ENCODE results near the gene NKX2-3.

Gene NKX2-3

DNA sequence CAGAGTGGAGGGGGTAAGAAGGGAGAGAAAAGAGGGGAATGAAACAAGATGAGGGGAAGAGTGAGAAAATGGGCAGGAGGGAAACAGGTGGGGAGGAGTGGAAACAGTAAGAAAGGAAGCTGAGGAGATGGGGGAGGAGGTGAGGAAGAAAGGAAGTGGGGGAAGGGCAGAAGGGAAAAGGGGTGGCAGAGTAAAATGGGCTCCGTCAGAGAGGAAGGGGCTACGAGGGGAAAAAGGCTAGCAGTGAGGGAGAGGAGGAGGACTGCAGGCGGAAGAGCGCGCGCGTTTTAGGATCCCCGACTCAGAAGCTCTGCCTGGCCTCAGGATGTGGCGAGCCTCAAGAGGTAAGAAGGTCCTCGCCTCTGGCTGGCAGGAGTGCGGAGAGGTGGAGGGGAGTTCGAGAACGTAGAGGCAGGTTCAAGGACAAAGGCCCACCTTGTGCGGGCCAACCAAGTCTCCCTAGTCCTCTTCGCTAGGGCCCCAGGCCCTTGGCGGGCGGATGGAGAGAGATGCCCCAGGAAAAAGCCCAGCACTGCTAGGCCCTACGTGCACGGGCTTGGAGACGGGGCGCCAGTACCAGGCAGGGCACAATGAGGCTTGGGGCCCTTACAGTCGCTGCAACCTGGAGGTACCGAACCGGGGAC is 5.8 kb upstream of the NKX2-3 start:
- DNase-seq (ENCODE audit: low read depth) = no peak

DNA sequence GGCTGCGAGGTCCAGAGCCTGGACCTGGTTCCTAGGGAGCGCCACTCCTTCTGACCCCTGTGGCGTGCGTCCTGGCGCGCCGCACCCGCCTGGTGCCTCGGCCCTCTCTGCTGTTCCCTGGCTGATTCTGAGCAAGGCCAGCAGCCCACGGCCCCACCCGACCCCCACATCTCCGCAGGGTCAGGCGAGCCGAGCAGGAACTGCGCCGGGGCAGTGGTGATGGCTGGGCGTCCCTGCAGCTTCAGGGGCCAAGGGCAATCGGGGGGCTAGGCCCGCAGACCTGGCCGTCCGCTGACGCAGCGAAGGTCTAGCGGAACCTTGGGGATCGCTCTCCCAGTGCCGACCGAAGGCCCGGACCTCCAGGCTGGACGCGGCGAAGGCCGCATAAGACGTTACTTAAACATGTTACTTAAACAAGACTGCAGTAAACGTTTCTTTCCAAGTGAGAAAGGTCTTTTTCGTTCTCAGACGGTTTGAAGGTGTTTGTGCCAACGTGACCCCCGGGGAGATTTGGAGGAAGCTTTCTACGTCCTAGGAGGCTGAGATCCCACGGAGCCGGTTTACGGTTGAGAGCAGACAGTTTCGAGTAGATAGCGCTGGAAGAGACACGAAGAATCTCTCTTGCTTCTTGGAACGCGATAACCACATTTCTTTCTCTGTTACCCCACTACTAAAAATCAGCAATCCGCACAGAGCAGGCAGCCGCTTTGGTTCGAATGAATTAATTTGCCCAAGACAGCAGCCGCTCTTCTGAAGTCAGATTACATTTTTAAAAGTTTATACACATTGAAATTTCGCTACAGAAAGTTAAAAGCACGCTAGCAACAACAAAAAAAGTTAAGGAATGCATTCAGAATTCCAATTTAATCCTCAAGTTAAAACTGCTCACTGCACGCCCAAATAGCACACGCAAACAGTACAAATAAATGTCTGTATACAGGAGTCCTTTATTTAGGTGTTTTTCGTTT is 4.9 kb upstream of the NKX2-3 start:
- no peak for DNase-seq (ENCODE audit: low read depth)

DNA sequence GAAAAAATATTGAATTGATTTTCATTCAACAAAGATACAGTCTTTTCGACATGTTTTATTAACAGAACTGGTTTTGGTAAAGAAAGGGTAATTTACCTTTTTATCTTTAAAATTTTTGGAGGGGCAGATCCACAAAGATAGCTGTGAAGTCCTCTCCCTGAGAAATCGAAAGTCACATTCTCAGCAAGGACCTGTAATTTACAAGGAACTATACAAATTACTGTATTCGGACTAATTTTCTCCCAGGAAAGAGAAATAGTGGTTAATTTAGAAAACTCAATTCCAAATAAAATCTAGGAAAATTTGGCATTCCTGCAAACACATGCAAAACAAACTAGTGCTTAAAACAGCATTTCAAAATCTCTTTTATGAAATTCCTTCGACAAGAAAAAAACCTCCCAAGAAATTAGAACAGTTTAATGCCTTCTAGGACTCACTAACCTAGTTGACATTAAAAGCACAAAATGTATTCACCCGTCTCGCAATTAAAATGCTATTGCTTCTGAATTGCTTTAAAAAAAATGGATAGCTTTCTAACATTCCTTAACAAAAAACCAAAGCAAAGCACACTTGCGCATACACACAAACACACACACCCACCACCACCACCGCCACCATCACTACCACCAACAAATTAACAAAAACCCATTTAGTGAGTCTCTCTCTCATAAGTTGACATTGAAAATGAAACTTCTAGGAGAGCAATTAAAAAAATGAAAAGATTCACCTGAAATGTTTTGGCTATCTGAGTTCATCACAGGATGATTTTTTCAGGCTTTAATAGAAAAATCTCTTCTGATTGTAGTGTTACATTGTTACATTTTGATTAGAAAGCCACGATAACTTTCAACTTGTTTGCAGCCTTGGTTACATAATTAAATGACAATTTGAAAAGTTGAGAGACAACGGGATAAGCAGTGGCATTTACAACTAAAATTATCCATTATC is 4.0 kb upstream of the NKX2-3 start:
- no peak for DNase-seq (ENCODE audit: low read depth)

DNA sequence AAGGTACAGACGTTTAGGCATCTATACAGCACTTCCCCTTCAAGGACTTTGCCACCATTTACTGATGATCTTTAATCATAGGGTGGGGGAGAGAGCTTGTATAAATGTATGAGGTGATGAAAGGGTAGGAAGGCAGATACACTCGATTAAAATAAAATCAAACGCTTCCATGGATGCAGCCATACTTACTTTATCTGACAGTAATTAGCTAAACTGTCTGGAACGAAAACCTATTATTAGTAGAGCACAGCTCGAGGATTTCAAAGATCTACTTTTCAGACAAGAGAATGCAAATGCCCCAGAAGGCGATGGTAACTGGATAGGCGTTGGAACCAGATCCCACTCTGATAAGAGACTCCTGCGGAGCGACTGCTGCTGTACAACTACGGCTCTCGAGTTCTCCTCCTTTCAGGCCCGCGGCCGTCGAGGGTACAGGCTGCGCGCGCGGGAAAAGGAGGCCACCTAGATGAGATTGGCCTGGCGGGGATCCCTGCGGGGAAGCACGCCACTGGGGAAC is 3.1 kb upstream of the NKX2-3 start:
- no peak for DNase-seq (ENCODE audit: low read depth)

DNA sequence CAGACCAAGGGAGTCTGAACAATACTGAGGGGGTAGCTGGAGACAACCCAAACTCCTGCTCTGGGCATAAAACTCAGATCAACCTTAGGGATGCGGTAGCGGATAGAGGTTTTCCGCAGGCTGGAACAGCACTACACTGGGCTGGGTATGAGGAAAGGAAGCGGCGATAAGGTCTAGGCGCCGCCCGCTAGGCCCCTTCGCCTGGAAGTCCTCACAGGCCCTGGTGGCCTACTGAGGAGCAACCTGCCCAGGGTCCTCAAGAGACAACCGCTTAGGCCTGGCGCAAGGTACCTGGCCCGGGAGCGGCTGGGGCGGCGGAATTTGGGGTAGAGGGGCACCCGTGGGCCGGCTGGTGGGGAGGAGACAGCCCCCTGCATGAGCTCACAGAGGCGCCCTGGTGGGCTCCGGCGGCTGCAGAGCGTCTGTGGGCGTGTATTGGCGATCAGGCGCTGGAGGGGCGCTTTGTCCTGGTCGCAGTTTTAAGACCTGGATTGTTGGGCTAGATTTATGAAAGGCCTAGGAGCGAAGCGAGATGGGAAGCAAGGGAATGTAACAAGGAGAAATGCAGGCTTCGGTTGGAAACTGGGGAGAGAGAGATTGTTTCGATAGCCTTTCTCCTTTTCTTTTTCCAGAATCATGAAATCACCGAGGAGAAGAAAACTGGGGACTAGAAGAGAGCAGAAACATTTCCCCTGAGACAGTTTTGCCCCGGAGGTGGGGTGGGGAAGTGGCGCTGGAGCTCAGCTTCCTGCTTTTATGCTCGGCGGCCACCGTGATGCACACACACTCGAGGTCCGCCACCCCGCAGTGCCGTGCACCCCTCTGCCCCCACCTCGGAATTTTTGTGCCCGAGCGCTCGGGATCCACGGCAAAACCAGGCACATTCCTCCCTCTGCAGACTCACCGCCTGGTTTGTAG is 2.4 kb upstream of the NKX2-3 start:
- DNase-seq (ENCODE audit: low read depth) = no peak

DNA sequence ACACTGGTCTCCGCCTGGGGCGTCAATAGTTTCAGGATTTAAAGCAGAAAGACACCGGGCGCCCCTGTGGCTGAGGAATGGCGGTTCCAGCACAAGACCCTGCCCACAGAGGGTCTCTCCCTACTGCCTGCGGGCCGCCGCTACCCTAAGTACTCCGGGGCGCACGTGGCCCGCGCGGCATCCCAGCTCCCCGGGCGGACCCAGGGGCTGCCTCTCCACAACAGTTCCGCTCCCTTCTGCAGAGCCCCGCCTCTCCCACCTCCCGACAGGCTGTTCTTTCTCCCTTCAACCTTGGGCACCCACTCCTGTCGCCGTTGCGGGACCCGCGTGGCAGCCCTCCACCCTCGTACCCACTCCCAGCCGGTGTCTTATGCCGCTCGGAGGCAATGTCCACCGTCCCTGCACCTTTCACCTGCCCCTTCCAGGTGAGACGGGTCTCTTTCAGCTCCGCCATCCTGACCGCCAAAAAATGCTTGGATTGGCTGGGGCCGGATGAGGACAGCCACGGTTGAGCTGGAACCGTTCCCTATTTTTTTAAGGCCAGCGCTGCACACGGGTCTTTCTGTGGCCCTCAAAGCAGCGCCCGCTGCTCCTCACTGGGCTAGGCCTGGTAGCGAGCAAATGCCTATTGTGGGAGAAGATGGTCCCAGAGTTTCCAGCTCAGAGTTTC is 1.6 kb upstream of the NKX2-3 start:
- no peak for DNase-seq (ENCODE audit: low read depth)

DNA sequence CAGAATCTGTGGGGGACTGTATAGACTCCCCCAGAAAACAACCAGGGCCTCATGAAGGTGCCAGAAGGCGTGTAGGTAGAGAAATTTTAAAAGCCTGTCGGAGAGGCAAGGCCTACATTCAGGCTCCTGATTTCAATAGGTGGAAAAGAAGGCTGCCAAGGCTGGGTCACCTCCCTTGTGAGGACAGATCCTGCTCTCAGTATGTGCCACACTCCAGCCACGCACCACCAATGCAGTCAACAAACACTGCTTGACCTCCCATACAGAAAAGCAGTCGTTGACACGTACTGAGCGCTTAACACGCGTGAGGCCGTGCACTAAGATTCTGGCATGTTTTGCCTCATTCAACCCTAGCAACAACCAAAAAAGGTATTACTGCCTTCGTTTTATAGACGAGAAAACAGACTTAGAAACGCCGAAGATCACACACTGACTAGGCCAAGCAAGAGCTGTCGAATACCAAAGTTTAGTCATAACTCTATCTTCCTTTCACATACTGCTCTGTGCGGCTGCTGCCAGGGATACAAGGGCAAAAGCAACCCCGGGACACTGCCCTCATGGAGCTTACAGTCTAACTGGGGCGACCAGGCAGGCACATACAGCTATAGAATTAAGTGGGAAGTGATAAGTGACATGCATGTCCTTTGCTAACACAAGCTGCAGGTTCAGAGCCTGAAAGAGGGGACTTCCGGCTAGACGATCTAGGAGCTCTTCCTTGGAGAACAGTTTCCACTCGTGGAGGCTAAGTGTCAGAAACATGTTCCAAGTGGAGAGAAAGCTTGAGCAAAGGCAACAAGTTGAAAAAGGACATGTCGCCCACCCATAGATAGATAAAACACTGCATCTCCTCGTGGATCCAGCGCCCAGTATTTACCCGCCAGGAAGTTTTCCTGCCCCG is 797 bp upstream of the NKX2-3 start:
- no peak for DNase-seq (ENCODE audit: low read depth)

DNA sequence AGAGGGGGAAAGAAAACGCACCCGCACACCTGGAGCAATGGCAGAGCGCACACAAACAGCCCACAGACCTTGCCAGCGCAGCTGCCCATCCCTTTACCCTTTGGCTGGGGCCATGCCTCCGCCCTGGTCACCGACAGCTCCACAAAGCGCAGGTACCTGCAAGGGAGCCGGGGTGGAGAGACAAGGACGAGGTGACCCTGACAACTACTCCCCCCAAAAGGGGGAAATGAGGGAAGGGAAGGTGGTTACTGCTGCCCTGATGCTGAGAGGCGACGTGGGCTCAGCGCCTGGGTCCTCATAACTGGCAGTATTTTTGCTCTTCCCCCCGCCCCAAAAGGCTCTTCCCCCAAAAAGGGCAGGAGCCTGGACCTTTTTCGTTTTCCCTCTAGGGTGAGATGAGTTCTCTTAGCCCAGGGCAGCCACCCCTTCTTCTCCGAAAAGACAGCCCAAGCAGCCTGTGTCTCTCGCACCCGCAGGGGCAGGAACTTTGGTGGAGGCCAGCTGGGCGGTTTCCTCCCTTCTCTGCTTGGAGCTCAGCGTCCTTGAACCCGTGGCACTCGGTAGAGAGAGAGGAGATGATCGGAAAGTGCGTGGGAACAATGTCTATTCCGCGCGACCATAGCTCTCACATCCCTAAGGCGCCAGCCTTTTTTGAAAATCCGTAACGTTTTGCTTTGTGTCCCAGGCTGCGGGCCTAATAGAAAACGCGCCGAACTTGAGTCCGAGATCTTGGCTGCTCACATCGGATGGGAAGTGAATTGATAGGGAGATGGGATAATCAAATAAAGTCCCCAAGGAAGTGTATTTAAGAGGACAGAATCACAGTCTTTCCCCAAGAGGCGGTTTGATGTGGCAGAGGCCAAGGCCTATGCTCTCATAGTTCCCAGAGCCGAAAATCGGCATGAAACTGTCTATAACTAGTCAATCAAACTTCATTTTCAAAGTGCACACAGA is 1.0 kb downstream of the NKX2-3 start:
- no peak for DNase-seq (ENCODE audit: low read depth)

DNA sequence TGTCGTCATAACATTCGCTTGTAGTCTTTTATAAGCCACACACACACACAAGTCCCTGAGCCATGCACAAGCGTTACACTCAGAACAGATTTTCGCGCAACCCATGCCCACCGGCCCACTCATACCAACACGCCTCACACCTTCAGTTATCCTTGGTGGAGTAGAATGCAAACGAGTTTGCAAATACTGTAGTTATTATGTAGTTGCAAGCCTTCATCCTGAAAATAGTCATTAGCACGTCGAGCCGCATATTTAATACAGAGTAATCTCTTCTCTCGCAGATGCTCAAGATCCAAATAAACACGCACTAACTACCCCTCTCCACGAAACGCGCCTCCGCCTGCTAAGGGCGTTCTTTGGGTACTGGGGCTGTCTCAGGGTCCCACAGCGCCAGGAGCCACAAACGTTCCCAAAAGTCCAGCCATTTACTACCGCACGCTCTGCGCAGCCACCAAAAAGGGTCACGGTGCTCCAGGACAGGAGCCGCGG is 1.8 kb downstream of the NKX2-3 start:
- no peak for DNase-seq (ENCODE audit: low read depth)

DNA sequence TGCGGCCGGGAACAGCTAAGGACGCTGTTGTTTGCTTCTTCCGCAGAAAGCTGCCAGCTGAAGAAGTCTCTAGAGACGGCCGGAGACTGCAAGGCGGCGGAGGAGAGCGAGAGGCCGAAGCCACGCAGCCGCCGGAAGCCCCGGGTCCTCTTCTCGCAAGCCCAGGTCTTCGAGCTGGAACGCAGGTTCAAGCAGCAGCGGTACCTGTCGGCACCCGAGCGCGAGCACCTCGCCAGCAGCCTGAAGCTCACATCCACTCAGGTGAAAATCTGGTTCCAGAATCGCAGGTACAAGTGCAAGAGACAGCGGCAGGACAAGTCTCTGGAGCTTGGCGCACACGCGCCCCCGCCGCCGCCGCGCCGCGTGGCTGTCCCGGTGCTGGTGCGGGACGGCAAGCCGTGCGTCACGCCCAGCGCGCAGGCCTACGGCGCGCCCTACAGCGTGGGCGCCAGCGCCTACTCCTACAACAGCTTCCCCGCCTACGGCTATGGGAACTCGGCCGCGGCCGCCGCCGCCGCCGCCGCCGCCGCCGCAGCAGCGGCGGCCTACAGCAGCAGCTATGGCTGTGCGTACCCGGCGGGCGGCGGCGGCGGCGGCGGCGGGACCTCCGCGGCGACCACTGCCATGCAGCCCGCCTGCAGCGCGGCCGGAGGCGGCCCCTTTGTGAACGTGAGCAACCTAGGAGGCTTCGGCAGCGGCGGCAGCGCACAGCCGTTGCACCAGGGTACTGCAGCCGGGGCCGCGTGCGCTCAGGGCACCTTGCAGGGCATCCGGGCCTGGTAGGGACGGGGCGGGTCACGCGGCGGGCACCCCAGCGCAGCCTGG is 2.4 kb downstream of the NKX2-3 start:
- DNase-seq (ENCODE audit: low read depth) = no peak

DNA sequence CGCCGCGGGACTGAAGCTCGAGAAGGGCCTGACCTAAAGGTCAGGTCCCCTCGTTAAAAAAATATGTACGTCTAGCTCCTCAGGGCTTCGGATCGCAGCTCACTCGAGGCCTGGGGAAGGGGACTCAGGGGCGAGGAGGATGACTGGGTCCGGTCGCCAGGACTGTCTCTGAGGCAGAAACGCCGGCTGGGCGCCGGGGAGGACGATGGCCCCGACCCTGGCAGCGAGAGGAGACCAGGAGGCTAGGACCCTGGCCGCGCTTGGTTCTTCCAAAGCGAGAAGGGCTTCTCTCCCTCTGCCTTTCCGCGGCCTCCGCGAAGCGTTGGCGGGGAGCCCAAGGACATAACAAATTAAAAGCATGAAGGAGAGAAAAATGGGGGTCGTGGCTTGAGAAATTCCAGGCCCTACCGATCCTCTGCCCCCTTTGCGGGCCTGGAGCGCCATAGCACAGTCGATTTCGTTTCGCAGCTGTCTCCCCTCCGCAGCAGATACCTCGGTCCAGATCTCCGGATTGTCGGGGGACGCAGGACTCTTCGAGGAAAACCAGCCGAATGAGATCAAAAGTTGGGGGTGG is 3.1 kb downstream of the NKX2-3 start:
- no peak for DNase-seq (ENCODE audit: low read depth)

DNA sequence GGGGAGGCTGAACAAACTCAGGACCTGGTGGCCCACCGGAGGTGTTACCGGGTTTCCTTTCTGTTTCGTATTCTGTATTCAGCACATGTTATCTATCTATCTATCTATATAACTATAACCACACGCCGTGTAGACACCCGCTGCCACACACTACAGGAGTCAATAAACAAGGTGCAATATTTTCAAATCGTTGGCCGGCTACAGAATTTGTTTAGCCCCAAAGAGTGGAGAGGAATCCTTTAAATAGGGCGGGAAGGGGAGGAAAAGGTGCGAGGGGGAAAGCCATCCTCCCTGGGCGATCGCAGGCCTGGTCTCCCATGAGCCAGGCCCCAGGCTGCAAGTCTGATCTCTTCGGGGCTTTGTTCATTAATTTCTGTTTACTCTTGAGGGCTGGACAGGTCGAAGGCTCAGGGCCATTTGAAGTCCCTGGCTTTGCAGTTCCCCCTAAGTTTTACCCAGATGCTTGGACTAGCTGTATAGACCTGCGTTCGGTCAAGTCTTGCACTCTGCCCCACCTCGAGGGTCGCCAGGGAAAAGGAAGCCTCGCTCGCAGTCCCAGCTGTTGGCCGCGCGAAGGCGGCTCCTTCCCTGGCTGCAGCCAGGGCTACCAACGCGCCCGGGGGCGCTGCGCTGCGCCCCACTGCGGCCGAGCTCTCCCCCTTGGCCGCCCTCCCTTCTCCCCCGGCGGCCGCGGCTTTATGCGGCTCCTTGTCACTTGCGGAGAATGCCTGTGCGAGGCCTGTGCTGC is 3.8 kb downstream of the NKX2-3 start:
- DNase-seq (ENCODE audit: low read depth) = no peak

DNA sequence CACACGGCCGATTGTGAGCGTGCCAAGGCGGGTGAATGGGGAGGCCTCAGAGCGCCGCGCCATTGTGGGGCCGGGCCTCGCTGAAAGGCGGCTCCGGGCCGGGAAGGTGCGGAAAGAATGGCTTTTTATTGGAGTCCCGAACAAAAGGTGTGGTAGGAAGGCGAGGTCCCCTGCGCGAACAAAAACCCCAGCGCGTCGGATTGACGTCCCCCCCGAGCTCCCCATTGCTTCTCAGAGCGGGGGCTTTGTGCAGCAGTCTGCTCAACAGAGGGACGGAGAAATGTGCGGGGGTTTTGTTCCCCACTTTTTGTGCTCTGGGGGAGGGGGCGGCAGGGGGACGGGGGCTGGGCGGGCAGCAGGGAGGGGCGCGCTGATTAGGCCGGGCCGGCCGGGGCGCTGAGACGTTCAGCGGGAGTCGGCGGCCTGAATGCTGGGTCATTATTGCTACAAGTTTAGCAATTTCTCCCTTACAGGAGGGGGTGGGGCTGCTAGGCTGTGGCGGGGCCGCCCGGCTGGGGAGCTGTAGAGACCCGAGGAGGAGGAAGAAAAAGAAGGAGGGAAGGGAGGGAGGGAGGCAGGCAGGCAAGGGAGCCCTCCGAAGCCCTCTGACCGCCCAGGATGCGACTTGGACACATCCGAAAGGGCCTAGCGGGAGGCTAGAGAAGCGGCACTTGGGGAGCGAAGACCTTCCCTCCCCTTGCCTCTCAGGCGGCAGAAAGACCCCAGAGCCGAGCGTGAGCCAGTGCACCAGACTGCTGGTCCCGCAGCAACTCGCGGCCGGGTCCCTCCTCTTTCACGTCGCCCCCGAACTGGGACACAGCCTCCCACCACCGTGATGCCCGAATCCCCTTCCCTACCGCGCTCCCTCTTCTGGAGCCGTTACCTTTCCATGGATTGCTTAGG is 4.6 kb downstream of the NKX2-3 start:
- DNase-seq (ENCODE audit: low read depth) = no peak

DNA sequence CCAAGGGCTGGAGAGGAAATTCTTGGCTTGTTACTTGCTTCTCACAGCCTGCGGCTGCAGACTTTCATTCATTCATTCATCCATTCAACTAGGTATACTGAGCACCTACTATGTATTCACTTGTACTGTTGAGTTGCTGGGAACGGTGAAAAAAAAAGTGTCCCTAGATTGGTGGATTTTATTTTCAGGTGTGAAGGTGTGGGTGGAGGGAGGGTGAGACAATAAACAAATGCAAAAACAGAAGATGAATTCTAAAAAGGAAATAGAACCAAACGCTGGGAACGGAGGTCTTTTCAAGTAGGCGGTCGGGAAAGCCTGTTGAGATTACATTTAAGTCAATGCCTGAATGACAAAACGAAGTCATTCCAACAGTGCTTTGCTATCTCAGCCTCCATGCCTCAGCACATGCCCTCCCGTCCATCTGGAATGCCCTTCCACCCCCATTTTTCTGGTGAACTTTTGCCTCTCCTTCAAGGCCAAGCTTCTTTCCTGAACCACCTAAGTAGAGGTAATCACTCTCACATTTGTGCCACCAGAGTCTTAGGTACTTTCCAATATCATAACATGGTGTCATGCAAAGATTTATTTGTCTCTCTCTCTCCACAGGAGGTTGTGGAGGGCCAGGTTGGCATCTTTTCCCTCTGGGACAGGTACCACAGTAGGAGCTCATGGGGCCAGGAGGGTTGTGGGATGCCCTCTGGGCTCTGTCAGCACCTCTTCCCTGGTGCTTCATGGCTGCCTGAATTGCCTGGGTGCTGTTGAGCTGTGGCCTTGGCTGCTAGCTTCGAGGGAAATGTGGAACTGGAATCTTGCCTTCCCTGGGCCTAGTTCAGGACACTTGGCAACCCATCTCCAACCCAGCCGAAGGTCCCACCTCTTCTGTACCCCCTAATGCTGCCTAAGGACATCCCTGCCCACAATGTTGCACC is 5.5 kb downstream of the NKX2-3 start:
- DNase-seq (ENCODE audit: low read depth) = no peak
